GM19463 (cell line): Measurements from ENCODE around the gene ALK.

Experiments used
- ATAC-seq: cut with Tn5 transposase; IDR thresholded peaks from one replicate; pipeline ENCODE4 v1.9.1; 2021; ENCODE audit warnings: mild to moderate bottlenecking, moderate library complexity; ENCODE audit not compliant: unreplicated experiment

The ALK gene

GRCh38 chr2:29426354-29426753 lies 495.0 kb downstream of the ALK start:
- no peak for ATAC-seq

GRCh38 chr2:29425866-29426265 lies 495.5 kb downstream of the ALK start:
- no peak for ATAC-seq

GRCh38 chr2:29423061-29423666 lies 498.2 kb downstream of the ALK start:
- peak; percentile 70 for ATAC-seq

DNA sequence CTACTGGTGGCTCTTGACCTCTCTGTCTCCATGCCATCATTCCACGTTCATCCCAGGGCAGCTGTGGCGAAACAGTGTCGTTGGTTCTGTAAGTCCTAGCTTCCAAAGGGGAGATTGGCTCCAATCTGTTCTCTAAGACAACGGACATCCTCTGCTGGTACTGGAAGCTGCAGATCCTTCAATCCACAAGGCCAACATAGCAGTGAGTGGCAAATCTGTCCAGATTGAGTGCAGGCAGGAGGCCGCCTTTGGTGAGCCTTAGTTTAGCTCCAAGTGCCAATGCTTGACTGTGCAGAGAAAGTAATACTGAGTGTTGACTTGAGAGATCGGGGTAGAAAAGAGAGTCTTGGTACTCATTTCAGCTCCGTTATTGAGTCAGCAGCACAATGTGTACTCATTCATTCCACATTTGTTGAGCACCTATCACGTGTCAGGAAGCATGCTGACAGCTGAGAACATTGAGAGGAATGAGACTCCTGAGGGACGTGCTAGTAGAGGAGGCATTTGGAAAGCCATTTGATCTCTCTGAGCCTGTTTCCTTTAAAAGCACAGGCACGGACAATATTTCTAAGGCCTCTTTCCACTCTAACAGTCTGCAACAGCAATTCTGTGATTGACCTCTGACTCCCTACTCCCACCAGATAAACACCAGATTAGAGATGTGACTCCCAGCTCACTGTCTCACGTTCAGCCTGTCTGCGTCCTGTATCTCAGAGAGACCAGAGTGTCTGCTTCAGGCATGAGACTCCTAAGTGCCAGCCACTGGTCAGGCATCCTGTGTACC lies 500.2 kb downstream of the ALK start:
- ATAC-seq: no peak

- no peak for ATAC-seq
Observed at GRCh38 chr2:29420464-29420863, 500.9 kb downstream of the ALK start.

- ATAC-seq: no peak
Observed at GRCh38 chr2:29417630-29418029, 503.8 kb downstream of the ALK start.

DNA sequence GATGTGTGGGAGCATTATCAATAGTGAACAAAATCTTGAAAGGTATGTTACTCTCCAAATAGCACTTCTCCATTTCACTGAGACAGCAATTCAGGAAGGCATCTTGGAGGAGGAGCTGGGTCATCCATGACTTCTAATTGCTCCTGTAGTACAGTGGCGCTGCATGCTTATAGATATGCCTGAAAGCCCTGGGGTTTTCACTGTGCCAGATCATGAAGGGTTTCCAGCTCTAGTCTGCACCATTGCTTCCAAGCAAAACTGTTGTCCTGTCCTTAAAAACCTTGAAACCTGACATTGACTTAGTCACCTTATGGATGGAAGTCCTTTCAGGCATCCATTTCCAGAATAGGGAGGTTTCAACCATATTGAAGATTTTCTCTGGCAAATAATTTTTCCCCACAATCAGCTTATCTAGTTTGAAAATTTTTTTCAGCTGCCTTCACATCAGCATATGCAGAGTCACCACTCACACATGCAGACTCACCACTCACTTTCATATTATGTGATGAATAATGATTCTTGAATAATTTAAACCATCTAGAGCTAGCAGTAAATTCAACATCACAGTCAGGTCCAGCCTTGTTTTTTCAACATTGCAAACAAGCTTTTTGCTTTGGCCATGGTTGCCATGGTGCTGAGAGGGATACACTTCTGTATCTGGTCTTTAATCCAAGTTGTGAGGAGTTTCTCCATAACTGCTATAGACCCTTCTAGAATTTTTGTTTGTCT lies 509.0 kb downstream of the ALK start:
- no peak for ATAC-seq

- ATAC-seq: no peak
Observed at GRCh38 chr2:29405707-29406106, 515.7 kb downstream of the ALK start.

- no peak for ATAC-seq
Observed at GRCh38 chr2:29405266-29405665, 516.1 kb downstream of the ALK start.

GRCh38 chr2:29401994-29402393 lies 519.4 kb downstream of the ALK start:
- ATAC-seq: no peak

DNA sequence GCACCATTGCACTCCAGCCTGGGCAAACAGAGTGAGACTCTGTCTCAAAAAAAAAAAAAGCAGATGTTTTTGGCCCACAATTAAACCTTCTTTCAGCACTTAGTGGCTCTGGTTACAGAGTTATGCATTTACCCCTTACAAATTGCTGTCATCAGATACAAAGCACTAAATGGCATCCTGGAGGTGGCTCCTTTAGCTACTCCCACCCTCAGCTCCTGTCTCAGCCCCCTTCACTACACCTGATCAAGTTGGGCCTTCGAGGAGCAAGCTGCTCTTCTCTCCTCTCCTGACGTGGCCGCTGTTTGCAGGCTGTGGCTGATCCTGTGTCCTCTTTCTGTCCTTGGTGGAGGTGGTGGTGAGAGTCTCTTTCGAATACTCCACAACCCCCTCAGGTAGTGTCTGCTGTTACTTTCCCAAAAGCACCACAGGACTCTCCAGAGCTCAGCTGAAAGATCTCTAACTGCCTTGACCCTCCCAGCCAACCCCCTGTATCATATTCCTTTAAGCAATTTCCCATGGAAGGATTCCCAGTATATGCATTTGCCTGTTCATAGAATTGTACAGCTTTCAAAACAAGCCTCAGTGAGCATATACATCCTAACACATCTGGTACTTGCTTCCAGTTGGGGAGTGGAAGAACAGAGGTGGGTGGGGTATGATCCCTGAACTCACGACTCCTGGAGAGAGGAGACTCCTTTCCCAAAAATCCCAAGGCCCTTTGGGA lies 520.3 kb downstream of the ALK start:
- ATAC-seq: no peak

- ATAC-seq: no peak
Observed at GRCh38 chr2:29398384-29399237, 522.8 kb downstream of the ALK start.

- no peak for ATAC-seq
Observed at GRCh38 chr2:29397713-29398112, 523.7 kb downstream of the ALK start.

- ATAC-seq: no peak
Observed at GRCh38 chr2:29397039-29397438, 524.3 kb downstream of the ALK start.

GRCh38 chr2:29394981-29395350 lies 526.4 kb downstream of the ALK start:
- no peak for ATAC-seq

DNA sequence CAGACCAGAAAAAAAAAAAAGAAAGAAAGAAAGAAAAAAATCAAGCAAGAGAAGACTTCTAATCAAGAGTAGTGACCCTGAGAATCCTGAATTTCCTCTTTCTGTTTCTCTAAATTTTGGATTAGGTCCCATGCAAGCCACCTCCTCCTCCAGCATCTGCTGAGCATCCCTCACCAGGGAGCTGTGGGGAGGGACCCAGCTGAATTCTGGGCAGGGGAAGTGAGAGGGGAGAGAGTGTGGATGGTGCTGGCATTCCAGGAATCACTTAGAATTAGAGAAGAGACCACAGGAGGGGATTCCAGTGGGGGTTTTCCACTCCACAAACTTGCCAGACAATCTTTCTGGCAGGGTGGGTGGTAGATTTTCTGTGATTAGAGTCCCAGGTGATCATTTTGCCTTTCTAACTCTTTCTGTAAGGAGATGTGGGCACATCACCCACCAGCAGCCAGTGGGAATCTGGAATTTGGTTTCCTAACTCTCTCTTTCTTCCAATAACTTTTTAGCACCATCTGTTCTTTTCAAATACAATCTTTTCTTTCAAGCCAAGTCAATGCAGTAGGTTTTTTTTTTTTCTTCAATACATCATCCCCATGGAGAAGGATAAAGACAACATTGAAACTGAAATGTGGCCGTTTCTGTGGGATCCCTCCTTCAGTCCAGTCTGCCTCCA lies 526.9 kb downstream of the ALK start:
- ATAC-seq: no peak

- ATAC-seq: no peak
Observed at GRCh38 chr2:29393676-29394075, 527.7 kb downstream of the ALK start.

GRCh38 chr2:29392774-29393173 lies 528.6 kb downstream of the ALK start:
- ATAC-seq: no peak

DNA sequence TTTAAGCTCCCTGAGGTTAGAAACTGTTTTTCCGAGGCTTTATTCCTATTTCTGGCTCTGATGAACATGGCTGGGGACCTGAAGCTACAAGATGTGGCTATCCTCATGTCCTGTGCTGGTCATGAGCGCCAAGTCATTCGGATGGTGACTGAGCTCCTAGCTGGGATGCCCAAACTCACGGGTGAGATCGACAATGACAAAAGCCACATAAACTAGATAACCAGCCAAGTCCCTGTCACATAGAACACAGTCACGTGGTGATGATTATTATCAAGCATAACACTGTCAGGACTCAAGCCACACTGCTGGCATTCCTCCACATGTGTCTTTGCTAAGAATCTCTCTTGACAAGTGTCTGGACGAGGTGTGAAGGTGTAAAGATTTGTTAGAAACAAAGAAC lies 531.2 kb downstream of the ALK start:
- no peak for ATAC-seq

DNA sequence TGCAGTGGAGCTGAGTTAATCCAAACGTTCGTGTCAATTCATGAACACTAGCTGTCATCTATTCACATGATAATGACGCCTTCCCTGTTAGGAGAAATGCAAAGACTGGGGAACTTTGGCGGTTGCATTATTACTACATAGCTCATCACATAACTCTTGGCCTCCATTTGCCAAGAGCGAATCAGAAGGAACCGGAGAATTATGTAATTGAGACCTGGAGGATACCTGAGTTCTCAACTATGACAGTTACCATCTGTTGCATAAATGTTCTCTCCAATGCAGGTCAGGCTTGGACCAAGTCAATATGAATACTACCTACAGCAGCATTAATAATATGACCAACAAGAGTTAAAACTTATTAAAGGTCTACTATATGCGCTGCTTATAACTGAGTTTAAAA lies 531.7 kb downstream of the ALK start:
- no peak for ATAC-seq
